ENCODE measurements around the gene STARD7. TPM values are rescaled to one million over a fixed set of nuclear protein-coding genes. Genes with fewer than 3 reads are reported as not detected.
A peak's percentile ranks its signal among the peaks of the same experiment; 100 is the strongest.

The STARD7 gene
- total and polyA plus RNA-seq, 2 donors (not counting 1 experiment from before 2014, with no cell fraction given): 35.1 to 133 TPM

GRCh38 chr2:96164459-96165184, 44.0 kb downstream of the STARD7 start:
- Histone ChIP-seq H3K27ac (ENCODE audit: low read length in 2 of 2) (peak overlapping the region; percentile 64 to 82), H3K27me3 (replicated peaks in 1 of 4; ENCODE audit: control extremely low read depth in 1 of 4, control insufficient read depth in 3 of 4, insufficient read depth in 4 of 4, low read length in 3 of 4) (no peaks in the 10 kb centered on the region), H3K4me1 (ENCODE audit: control insufficient read depth in 2 of 2, insufficient read depth in 2 of 2, low read length in 2 of 2) (peaks cover 23 to 42% of the 10 kb centered on the region in 2 donors), H4K20me1 (ENCODE audit: control insufficient read depth, insufficient read depth, low read length, poor library complexity, severe bottlenecking) (no peaks in the 10 kb centered on the region), H3K36me3 (replicated peaks in 1 of 2; ENCODE audit: control extremely low read depth in 1 of 2, control insufficient read depth in 1 of 2, extremely low read depth in 1 of 2, insufficient read depth in 2 of 2, low read length in 1 of 2) (no peaks in the 10 kb centered on the region), H3K9me3 (ENCODE audit: control extremely low read depth in 1 of 3, control insufficient read depth in 2 of 3, insufficient read depth in 1 of 3, low read length in 2 of 3) (peaks cover 0 to 5% (median 0%) of the 10 kb centered on the region in 3 donors), H3K4me2 (replicated peaks; ENCODE audit: low read depth, low read length, poor library complexity, severe bottlenecking) (peak overlapping the region; percentile 64), H3K4me3 (ENCODE audit: control extremely low read depth in 1 of 5, extremely low read depth in 1 of 5, insufficient read depth in 1 of 5, low read depth in 2 of 5, low read length in 4 of 5) (peak overlapping the region in 2 of 5 experiments; percentile 7 to 31), H2AFZ (ENCODE audit: insufficient read depth, low read depth, low read length, poor library complexity, severe bottlenecking) (peak overlapping the region; percentile 68), H3K79me2 (ENCODE audit: control insufficient read depth, insufficient read depth, low read length) (no peaks in the 10 kb centered on the region), H3K9ac (ENCODE audit: low read length) (peak overlapping the region; percentile 3)
- DNase-seq: peak; percentile 55
- POLR2A ChIA-PET: interaction anchor here (1.2 to 1.8 kb wide), 4 partner anchors 18 to 44 kb away, joined by 4 to 9 read pairs (median 8); partner anchors contain the start of gene STARD7
- Mint-ChIP-seq H3K27me3 (no peaks in the 10 kb centered on the region), H3K4me3 (peak overlapping the region; percentile 78), H3K4me1 (peaks cover 40% of the 10 kb centered on the region), H3K27ac (peak overlapping the region; percentile 93), H3K9me3 (ENCODE audit: insufficient read depth) (peaks cover 2% of the 10 kb centered on the region)
- CTCF ChIA-PET: interaction anchor here (1.6 to 17.6 kb wide), 3 partner anchors 10 to 172 kb away, joined by 6 to 1065 read pairs (median 35); partner anchors contain the start of genes ASTL and DUSP2
- WGBS (ENCODE audit: insufficient coverage): 64% methylated on average over 18 of the region's 18 CpGs
- intact Hi-C loops (cut with micrococcal nuclease): loop anchor here (1.0 kb wide), 2 partner anchors 10 to 19 kb away; partner anchors contain the start of gene DUSP2
- ATAC-seq (ENCODE audit: low read depth): peak; percentile 71
- TF ChIP-seq, protein P1, sequence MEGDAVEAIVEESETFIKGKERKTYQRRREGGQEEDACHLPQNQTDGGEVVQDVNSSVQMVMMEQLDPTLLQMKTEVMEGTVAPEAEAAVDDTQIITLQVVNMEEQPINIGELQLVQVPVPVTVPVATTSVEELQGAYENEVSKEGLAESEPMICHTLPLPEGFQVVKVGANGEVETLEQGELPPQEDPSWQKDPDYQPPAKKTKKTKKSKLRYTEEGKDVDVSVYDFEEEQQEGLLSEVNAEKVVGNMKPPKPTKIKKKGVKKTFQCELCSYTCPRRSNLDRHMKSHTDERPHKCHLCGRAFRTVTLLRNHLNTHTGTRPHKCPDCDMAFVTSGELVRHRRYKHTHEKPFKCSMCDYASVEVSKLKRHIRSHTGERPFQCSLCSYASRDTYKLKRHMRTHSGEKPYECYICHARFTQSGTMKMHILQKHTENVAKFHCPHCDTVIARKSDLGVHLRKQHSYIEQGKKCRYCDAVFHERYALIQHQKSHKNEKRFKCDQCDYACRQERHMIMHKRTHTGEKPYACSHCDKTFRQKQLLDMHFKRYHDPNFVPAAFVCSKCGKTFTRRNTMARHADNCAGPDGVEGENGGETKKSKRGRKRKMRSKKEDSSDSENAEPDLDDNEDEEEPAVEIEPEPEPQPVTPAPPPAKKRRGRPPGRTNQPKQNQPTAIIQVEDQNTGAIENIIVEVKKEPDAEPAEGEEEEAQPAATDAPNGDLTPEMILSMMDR (IDR thresholded peaks at IDR 0.05): no peak
- TF ChIP-seq EZH2 (IDR thresholded peaks at IDR 0.05; ENCODE audit: borderline replicate concordance, insufficient read depth, low read depth, low read length, poor library complexity, severe bottlenecking): no peak

Data from B cell (primary cell).